Adrenal gland (tissue), 12 donors: ENCODE measurements around the gene CCNB1IP1. TPM values are rescaled to one million over a fixed set of nuclear protein-coding genes. Genes with fewer than 3 reads are reported as not detected.
"Not testable (repeated sequence)": the region's sequence is repeated elsewhere in the genome, so short reads cannot be mapped to it uniquely, and the experiment has no call there.

Source experiments
- DNase-seq, 7 donors: peaks; one replicate each; pipeline ENCODE4 v3.0.0-alpha.2; 2019 to 2020
- H3K27ac ChIP-seq, 5 donors: fragments of 200-600 bp; sonication (generic) in 4 of 5; 1 replicate in 3 of 5; 2 replicates in 2 of 5; pipeline versions ENCODE4 v1.5.1 to v1.8.0; 2016 to 2020; ENCODE audit warnings: mild to moderate bottlenecking in 1 of 5
- H3K27me3 ChIP-seq: fragments of 200-600 bp; 2 replicates; pipeline ENCODE4 v1.8.0; 2021
- H3K36me3 ChIP-seq, 2 donors: fragments of 200-600 bp; replicated peaks in 1 of 2; 1 replicate in 1 of 2; 2 replicates in 1 of 2; pipeline versions ENCODE4 v1.5.1 to v1.8.0; 2018 to 2022
- H3K4me1 ChIP-seq, 2 donors: fragments of 200-600 bp; replicated peaks in 1 of 2; 1 replicate in 1 of 2; 2 replicates in 1 of 2; pipeline versions ENCODE4 v1.5.1 to v1.8.0; 2018 to 2021
- H3K4me3 ChIP-seq, 4 donors: fragments of 200-600 bp; sonication (generic) in 3 of 4; one replicate each; pipeline ENCODE4 v1.5.1; 2016 to 2018
- H3K9me3 ChIP-seq, 3 donors: fragments of 200-600 bp; sonication (generic) in 1 of 3; replicated peaks in 1 of 3; 1 replicate in 2 of 3; 2 replicates in 1 of 3; pipeline versions ENCODE4 v1.5.1 to v1.8.0; 2016 to 2021
- CTCF ChIP-seq, 6 experiments: fragments of 450-650 bp in 4 of 6; fragments of 200-600 bp in 2 of 6; sonication (generic) in 1 of 6; IDR thresholded peaks; 1 replicate in 5 of 6; 2 replicates in 1 of 6; pipeline versions ENCODE4 v1.5.1 to v1.8.0; 2016 to 2021; ENCODE audit warnings: antibody characterized with exemption in 6 of 6, mild to moderate bottlenecking in 2 of 6, moderate library complexity in 1 of 6
- POLR2A ChIP-seq, 2 donors: fragments of 450-650 bp; IDR thresholded peaks; one replicate each; pipeline ENCODE4 v1.6.1; 2017; ENCODE audit warnings: antibody characterized with exemption in 2 of 2, mild to moderate bottlenecking in 2 of 2, moderate library complexity in 1 of 2
- WGBS, 4 donors: extraction: QIAGEN DNeasy Blood & Tissue Kit in 2 of 4; methylation state at CpG; one replicate each; pipeline versions ENCODE4 v1.1.5 to v1.1.7; 2013 to 2017; 5-methylcytosine and 5-hydroxymethylcytosine counted together
- intact Hi-C, 2 donors: fragments of 100-400 bp; cut with DNase I; formaldehyde crosslinking; loops; one replicate each; pipeline versions ENCODE4 v1.14.1 to v1.15.0; 2022 to 2023
- polyA plus RNA-seq, 3 donors: library from polyadenylated mRNA; stranded (reverse); fragments of 200-250 nt in 2 of 3; fragments of 350-450 nt in 1 of 3; fragmentation: Illumina TruSeq in 1 of 3; extraction: RNeasy Lipid Tissue Mini Kit (QIAGEN cat#74804) in 1 of 3; gene quantifications; one replicate each; pipeline ENCODE4 v1.2.3, GENCODE V29; 2013 to 2014
- total RNA-seq, 9 donors: library from RNA; depleted of rRNA in 4 of 9; stranded (reverse); fragments of >200 nt in 4 of 9; fragments of 120-200 nt in 1 of 9; fragmentation: NEBNext Ultra II Directional in 1 of 9; extraction: Animal tissue kit (Norgen Biotek cat#: 25700) in 1 of 9; gene quantifications; one replicate each; pipeline versions ENCODE4 v1.1.0 to v1.2.4, GENCODE V29; 2013 to 2023
- donor health status: healthy with polysubstance abuse.
- donor health status: Bipolar disorder and iron deficiency.
- donor health status: DM: yes; HTN: yes; CAD: no.
- donor health status: DM: no; HTN: no; CAD: no.
- donor health status: DM: no; HTN: no; CAD: no.
- donor health status: DM: yes; HTN: yes; CAD: no.

CCNB1IP1 gene
- total and polyA plus RNA-seq, 12 donors = 16.8 to 62.5 (median 32.8) TPM

DNA sequence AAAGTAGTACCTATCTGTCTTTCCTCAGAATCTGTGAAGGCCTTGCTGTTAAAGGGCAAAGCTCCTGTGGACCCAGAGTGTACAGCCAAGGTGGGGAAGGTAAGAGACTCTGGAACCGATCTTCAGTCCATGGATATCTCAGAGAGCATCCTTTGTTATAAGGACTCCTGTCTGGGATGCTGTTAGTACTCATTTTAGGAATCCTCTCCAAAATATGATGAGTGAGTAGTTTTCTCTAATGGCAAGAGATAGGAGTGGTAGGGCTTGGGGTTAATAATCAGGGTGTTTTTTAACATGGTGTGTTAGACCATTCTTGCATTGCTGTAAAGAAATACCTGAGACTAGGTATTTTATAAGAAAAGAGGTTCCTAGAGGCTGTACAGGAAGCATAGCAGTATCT lies 12.3 kb upstream of the CCNB1IP1 start:
- TF ChIP-seq POLR2A (IDR thresholded peaks at IDR 0.05) (no peak), CTCF (IDR thresholded peaks at IDR 0.05) (no peak)
- intact Hi-C loops = no loop called here
- Histone ChIP-seq H3K4me3 (no peak overlapping the region), H3K27me3 (no peaks in the 10 kb centered on the region), H3K9me3 (no peaks in the 10 kb centered on the region), H3K4me1 (peaks cover 14 to 17% of the 10 kb centered on the region in 2 donors), H3K36me3 (peaks cover 0 to 11% of the 10 kb centered on the region in 2 donors), H3K27ac (no peak overlapping the region)
- no peak for DNase-seq
- 90 to 100% (median 95%) methylated on average over 1 of the region's 1 CpG for WGBS, 4 donors

DNA sequence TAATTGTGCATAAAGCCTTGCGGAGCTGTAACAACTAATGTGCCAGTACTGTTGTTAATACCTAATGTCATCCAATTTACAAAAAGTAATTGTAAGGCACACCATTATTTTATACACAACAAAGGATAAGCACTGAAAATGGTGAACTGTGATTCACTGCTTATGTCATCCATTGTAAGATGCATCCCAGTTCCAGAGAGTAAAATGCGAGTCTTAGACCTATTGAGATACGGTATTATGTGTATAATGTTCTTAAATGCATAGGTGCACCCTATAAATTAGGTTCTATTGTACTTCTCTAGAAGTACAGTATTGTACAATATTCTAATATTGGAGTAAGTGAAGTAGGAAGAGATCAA lies 10.8 kb upstream of the CCNB1IP1 start:
- WGBS, 4 donors = 0 to 3% (median 1%) methylated on average over 3 of the region's 3 CpGs
- no peaks in the 10 kb centered on the region for H3K27me3 ChIP-seq
- H3K9me3 ChIP-seq = no peaks in the 10 kb centered on the region
- peaks cover 0 to 11% of the 10 kb centered on the region in 2 donors for H3K36me3 ChIP-seq
- peaks cover 14 to 17% of the 10 kb centered on the region in 2 donors for H3K4me1 ChIP-seq
- intact Hi-C loops = no loop called here
- DNase-seq = no peak
- no peak for TF ChIP-seq CTCF (IDR thresholded peaks at IDR 0.05)
- TF ChIP-seq POLR2A (IDR thresholded peaks at IDR 0.05) = no peak
- peak overlapping the region; percentile 9 to 66 (median 36) for H3K4me3 ChIP-seq
- peak overlapping the region; percentile 42 to 94 (median 90) for H3K27ac ChIP-seq

- H3K4me1 ChIP-seq = peaks cover 13 to 16% of the 10 kb centered on the region in 2 donors
- 0 to 1% (median 0%) methylated on average over 16 to 50 of the region's 50 CpGs for WGBS, 4 donors
- H3K9me3 ChIP-seq = no peaks in the 10 kb centered on the region
- intact Hi-C loops = no loop called here
- no peaks in the 10 kb centered on the region for H3K27me3 ChIP-seq
- H3K4me3 ChIP-seq = peak within 1 kb of the TSS; percentile 64 to 75 (median 68)
- peak; percentile 97 to 99 (median 98) for DNase-seq
- peak in 2 of 6 experiments; percentile 4 to 31 for TF ChIP-seq CTCF (IDR thresholded peaks at IDR 0.05)
- peak; percentile 94 to 98 for TF ChIP-seq POLR2A (IDR thresholded peaks at IDR 0.05)
- peak within 1 kb of the TSS; percentile 42 to 94 (median 90) for H3K27ac ChIP-seq
- peaks cover 0 to 11% of the 10 kb centered on the region in 2 donors for H3K36me3 ChIP-seq
These were observed 10.2 kb upstream of the CCNB1IP1 start, which contains the start of gene PARP2 for GRCh38 chr14:20343092-20343861. TSS of gene PARP2 (plus strand) at chr14:20343635. CDS start at chr14:20343642, 7 bp downstream.

DNA sequence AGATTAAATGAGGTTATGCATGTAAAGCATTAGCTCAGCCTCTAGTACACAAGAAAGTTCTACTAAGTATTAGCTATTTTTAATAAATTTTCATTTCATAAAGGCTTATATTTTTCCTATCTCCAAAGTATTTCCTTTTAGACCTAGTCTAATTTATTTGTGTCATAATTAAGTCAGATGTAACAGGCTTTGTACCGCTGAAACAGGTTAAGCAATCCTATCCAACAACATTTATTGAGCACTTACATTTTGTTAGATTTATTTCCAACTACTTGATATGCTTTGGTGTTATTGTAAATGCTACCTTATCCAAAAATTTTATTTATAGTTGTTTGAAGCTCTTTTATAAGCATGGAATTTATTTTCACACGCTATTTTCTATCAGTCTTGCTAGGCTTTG lies 8.6 kb upstream of the CCNB1IP1 start:
- TF ChIP-seq POLR2A (IDR thresholded peaks at IDR 0.05) = no peak
- no peak for TF ChIP-seq CTCF (IDR thresholded peaks at IDR 0.05)
- intact Hi-C loops = no loop called here
- peaks cover 7 to 8% of the 10 kb centered on the region in 2 donors for H3K4me1 ChIP-seq
- no peak for DNase-seq
- H3K4me3 ChIP-seq = peak overlapping the region in 1 of 4 donors; percentile 64
- peak overlapping the region in 2 of 5 donors; percentile 89 to 90 for H3K27ac ChIP-seq
- peaks cover 0 to 7% of the 10 kb centered on the region in 2 donors for H3K36me3 ChIP-seq
- H3K27me3 ChIP-seq = no peaks in the 10 kb centered on the region
- WGBS, 4 donors = 55 to 71% (median 61%) methylated on average over 2 of the region's 2 CpGs
- H3K9me3 ChIP-seq = no peaks in the 10 kb centered on the region

GRCh38 chr14:20341032-20341431 lies 8.0 kb upstream of the CCNB1IP1 start:
- H3K4me1 ChIP-seq, H3K9me3 ChIP-seq, H3K27ac ChIP-seq, H3K36me3 ChIP-seq, DNase-seq, H3K27me3 ChIP-seq, intact Hi-C loops, H3K4me3 ChIP-seq: not testable (repeated sequence)
- WGBS, 4 donors = 94 to 98% (median 97%) methylated on average over 4 of the region's 4 CpGs
